ENCODE measurements around the gene ARRDC4. TPM values are rescaled to one million over a fixed set of nuclear protein-coding genes. Genes with fewer than 3 reads are reported as not detected.

The ARRDC4 gene, protein sequence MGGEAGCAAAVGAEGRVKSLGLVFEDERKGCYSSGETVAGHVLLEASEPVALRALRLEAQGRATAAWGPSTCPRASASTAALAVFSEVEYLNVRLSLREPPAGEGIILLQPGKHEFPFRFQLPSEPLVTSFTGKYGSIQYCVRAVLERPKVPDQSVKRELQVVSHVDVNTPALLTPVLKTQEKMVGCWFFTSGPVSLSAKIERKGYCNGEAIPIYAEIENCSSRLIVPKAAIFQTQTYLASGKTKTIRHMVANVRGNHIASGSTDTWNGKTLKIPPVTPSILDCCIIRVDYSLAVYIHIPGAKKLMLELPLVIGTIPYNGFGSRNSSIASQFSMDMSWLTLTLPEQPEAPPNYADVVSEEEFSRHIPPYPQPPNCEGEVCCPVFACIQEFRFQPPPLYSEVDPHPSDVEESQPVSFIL
- 10.4 TPM for total RNA-seq

GRCh38 chr15:97960364-97961066 is at the start of gene ARRDC4:
TSS of gene ARRDC4 (plus strand) at chr15:97960703. CDS start at chr15:97960862, 159 bp downstream.
- no peaks in the 10 kb centered on the region for H3K9me3 ChIP-seq (ENCODE audit: control insufficient read depth in 3 of 3, low read length in 3 of 3)
- peak within 1 kb of the TSS; percentile 89 for H3K27ac ChIP-seq (ENCODE audit: low read depth, low read length)
- H3K4me1 ChIP-seq (ENCODE audit: control insufficient read depth in 3 of 3, insufficient read depth in 3 of 3, low read length in 3 of 3) = peaks cover 16 to 25% (median 23%) of the 10 kb centered on the region in 3 donors
- no peaks in the 10 kb centered on the region for H3K27me3 ChIP-seq (ENCODE audit: control insufficient read depth in 3 of 3, insufficient read depth in 3 of 3, low read length in 3 of 3)
- H3K36me3 ChIP-seq (ENCODE audit: control insufficient read depth in 3 of 3, insufficient read depth in 3 of 3, low read length in 3 of 3) = peaks cover 0 to 1% (median under 1%) of the 10 kb centered on the region in 3 donors
- peak within 1 kb of the TSS; percentile 80 to 92 (median 90) for H3K9ac ChIP-seq (ENCODE audit: low read depth in 1 of 3, low read length in 3 of 3)
- H3K4me3 ChIP-seq (ENCODE audit: low read length in 3 of 3) = peak within 1 kb of the TSS; percentile 79 to 85 (median 82)

- Histone ChIP-seq H3K4me1 (ENCODE audit: control insufficient read depth in 3 of 3, insufficient read depth in 3 of 3, low read length in 3 of 3) (no peaks in the 10 kb centered on the region), H3K9ac (ENCODE audit: low read depth in 1 of 3, low read length in 3 of 3) (no peak overlapping the region), H3K27ac (ENCODE audit: low read depth, low read length) (no peak overlapping the region), H3K27me3 (ENCODE audit: control insufficient read depth in 3 of 3, insufficient read depth in 3 of 3, low read length in 3 of 3) (peaks cover 4 to 8% (median 6%) of the 10 kb centered on the region in 3 donors), H3K4me3 (ENCODE audit: low read length in 3 of 3) (no peak overlapping the region), H3K36me3 (ENCODE audit: control insufficient read depth in 3 of 3, insufficient read depth in 3 of 3, low read length in 3 of 3) (no peaks in the 10 kb centered on the region), H3K9me3 (ENCODE audit: control insufficient read depth in 3 of 3, low read length in 3 of 3) (no peaks in the 10 kb centered on the region)
Observed at GRCh38 chr15:97914711-97915110, 45.8 kb upstream of the ARRDC4 start.

DNA sequence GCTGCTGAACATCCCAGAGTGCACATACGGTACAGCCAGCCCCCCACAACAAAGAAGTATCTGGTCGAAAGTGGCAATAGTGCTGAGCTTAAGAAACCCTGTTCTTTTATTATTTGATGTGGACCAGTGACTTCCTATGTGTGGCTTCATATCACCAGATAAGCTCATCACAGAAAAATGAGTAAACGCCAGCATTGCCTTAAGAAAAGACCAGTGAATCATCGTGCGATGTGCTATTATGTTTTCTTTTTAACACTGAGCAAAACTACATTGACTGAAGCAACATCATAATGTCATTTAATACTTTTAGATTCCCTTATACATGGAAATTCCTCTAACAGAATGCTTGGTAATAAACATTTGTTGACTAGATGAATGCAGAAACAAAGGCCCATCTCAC is 45.2 kb upstream of the ARRDC4 start:
- no peak overlapping the region for H3K9ac ChIP-seq (ENCODE audit: low read depth in 1 of 3, low read length in 3 of 3)
- H3K27ac ChIP-seq (ENCODE audit: low read depth, low read length) = no peak overlapping the region
- no peak overlapping the region for H3K4me3 ChIP-seq (ENCODE audit: low read length in 3 of 3)
- H3K27me3 ChIP-seq (ENCODE audit: control insufficient read depth in 3 of 3, insufficient read depth in 3 of 3, low read length in 3 of 3) = peaks cover 4 to 8% (median 6%) of the 10 kb centered on the region in 3 donors
- no peaks in the 10 kb centered on the region for H3K36me3 ChIP-seq (ENCODE audit: control insufficient read depth in 3 of 3, insufficient read depth in 3 of 3, low read length in 3 of 3)
- no peaks in the 10 kb centered on the region for H3K9me3 ChIP-seq (ENCODE audit: control insufficient read depth in 3 of 3, low read length in 3 of 3)
- no peaks in the 10 kb centered on the region for H3K4me1 ChIP-seq (ENCODE audit: control insufficient read depth in 3 of 3, insufficient read depth in 3 of 3, low read length in 3 of 3)

DNA sequence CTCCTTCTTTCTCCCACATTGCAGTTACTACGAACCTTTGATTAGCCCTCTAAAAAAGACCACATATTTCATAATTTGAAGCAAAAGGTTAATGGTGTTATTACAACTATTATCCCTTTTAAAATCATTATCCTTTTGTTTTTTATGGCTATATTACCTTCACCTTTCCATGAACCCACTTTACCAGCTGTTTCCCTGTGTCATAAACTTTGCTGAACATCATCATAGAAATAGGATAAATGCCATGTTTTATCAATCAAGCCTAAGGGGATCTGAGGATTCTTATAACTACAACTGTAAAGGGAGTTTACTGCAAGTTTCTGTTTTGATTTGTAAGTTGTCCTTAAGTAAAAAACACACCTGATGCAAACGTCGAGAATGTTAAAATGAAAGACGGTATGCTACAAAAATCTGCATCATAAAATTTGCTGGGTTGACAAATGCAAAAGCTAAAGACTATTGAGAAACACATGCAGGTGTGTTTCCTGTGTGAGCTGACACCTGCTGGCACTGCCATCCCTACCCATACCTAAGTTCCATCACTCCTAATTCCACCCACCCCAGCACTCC is 39.1 kb upstream of the ARRDC4 start:
- Histone ChIP-seq H3K4me3 (ENCODE audit: low read length in 3 of 3) (no peak overlapping the region), H3K9ac (ENCODE audit: low read depth in 1 of 3, low read length in 3 of 3) (no peak overlapping the region), H3K36me3 (ENCODE audit: control insufficient read depth in 3 of 3, insufficient read depth in 3 of 3, low read length in 3 of 3) (no peaks in the 10 kb centered on the region), H3K4me1 (ENCODE audit: control insufficient read depth in 3 of 3, insufficient read depth in 3 of 3, low read length in 3 of 3) (no peaks in the 10 kb centered on the region), H3K27ac (ENCODE audit: low read depth, low read length) (no peak overlapping the region), H3K9me3 (ENCODE audit: control insufficient read depth in 3 of 3, low read length in 3 of 3) (peaks cover 0 to 5% (median 2%) of the 10 kb centered on the region in 3 donors), H3K27me3 (ENCODE audit: control insufficient read depth in 3 of 3, insufficient read depth in 3 of 3, low read length in 3 of 3) (peaks cover 0 to 6% (median 4%) of the 10 kb centered on the region in 3 donors)

GRCh38 chr15:97929456-97930229 is 30.9 kb upstream of the ARRDC4 start:
- H3K9me3 ChIP-seq (ENCODE audit: control insufficient read depth in 3 of 3, low read length in 3 of 3) = peaks cover 0 to 5% (median 0%) of the 10 kb centered on the region in 3 donors
- no peaks in the 10 kb centered on the region for H3K36me3 ChIP-seq (ENCODE audit: control insufficient read depth in 3 of 3, insufficient read depth in 3 of 3, low read length in 3 of 3)
- no peak overlapping the region for H3K27ac ChIP-seq (ENCODE audit: low read depth, low read length)
- no peaks in the 10 kb centered on the region for H3K27me3 ChIP-seq (ENCODE audit: control insufficient read depth in 3 of 3, insufficient read depth in 3 of 3, low read length in 3 of 3)
- no peak overlapping the region for H3K9ac ChIP-seq (ENCODE audit: low read depth in 1 of 3, low read length in 3 of 3)
- H3K4me3 ChIP-seq (ENCODE audit: low read length in 3 of 3) = no peak overlapping the region
- no peaks in the 10 kb centered on the region for H3K4me1 ChIP-seq (ENCODE audit: control insufficient read depth in 3 of 3, insufficient read depth in 3 of 3, low read length in 3 of 3)

GRCh38 chr15:97930230-97930629 is 30.3 kb upstream of the ARRDC4 start:
- Histone ChIP-seq H3K4me1 (ENCODE audit: control insufficient read depth in 3 of 3, insufficient read depth in 3 of 3, low read length in 3 of 3) (no peaks in the 10 kb centered on the region), H3K9me3 (ENCODE audit: control insufficient read depth in 3 of 3, low read length in 3 of 3) (peaks cover 0 to 4% (median 0%) of the 10 kb centered on the region in 3 donors), H3K9ac (ENCODE audit: low read depth in 1 of 3, low read length in 3 of 3) (no peak overlapping the region), H3K36me3 (ENCODE audit: control insufficient read depth in 3 of 3, insufficient read depth in 3 of 3, low read length in 3 of 3) (no peaks in the 10 kb centered on the region), H3K4me3 (ENCODE audit: low read length in 3 of 3) (no peak overlapping the region), H3K27me3 (ENCODE audit: control insufficient read depth in 3 of 3, insufficient read depth in 3 of 3, low read length in 3 of 3) (no peaks in the 10 kb centered on the region), H3K27ac (ENCODE audit: low read depth, low read length) (no peak overlapping the region)

- no peak overlapping the region for H3K4me3 ChIP-seq (ENCODE audit: low read length in 3 of 3)
- H3K36me3 ChIP-seq (ENCODE audit: control insufficient read depth in 3 of 3, insufficient read depth in 3 of 3, low read length in 3 of 3) = no peaks in the 10 kb centered on the region
- no peak overlapping the region for H3K27ac ChIP-seq (ENCODE audit: low read depth, low read length)
- no peaks in the 10 kb centered on the region for H3K4me1 ChIP-seq (ENCODE audit: control insufficient read depth in 3 of 3, insufficient read depth in 3 of 3, low read length in 3 of 3)
- H3K9me3 ChIP-seq (ENCODE audit: control insufficient read depth in 3 of 3, low read length in 3 of 3) = peaks cover 0 to 5% (median 0%) of the 10 kb centered on the region in 3 donors
- no peaks in the 10 kb centered on the region for H3K27me3 ChIP-seq (ENCODE audit: control insufficient read depth in 3 of 3, insufficient read depth in 3 of 3, low read length in 3 of 3)
- H3K9ac ChIP-seq (ENCODE audit: low read depth in 1 of 3, low read length in 3 of 3) = no peak overlapping the region
Observed at GRCh38 chr15:97931314-97931713, 29.2 kb upstream of the ARRDC4 start.

DNA sequence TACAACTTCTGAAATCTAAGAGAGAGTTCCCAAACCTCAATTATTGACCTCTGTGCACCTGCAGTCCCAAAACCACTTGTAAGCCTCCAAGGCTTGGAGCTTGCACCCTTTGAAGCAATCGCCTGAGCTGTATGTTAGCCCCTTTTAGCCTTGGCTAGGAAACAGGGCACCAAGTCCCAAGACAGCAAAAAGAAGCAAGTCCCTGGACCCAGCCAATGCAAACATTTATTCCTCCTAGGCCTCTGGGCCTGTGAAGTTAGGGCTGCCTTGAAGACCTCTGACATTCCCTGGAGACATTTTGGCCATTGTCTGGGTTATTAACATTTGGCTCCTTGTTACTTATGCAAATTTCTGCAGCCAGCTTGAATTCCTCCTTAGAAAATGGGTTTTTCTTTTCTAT is 26.9 kb upstream of the ARRDC4 start:
- H3K9ac ChIP-seq (ENCODE audit: low read depth in 1 of 3, low read length in 3 of 3) = no peak overlapping the region
- no peaks in the 10 kb centered on the region for H3K27me3 ChIP-seq (ENCODE audit: control insufficient read depth in 3 of 3, insufficient read depth in 3 of 3, low read length in 3 of 3)
- H3K27ac ChIP-seq (ENCODE audit: low read depth, low read length) = no peak overlapping the region
- peaks cover 0 to 5% (median 0%) of the 10 kb centered on the region in 3 donors for H3K9me3 ChIP-seq (ENCODE audit: control insufficient read depth in 3 of 3, low read length in 3 of 3)
- no peaks in the 10 kb centered on the region for H3K4me1 ChIP-seq (ENCODE audit: control insufficient read depth in 3 of 3, insufficient read depth in 3 of 3, low read length in 3 of 3)
- no peaks in the 10 kb centered on the region for H3K36me3 ChIP-seq (ENCODE audit: control insufficient read depth in 3 of 3, insufficient read depth in 3 of 3, low read length in 3 of 3)
- no peak overlapping the region for H3K4me3 ChIP-seq (ENCODE audit: low read length in 3 of 3)

GRCh38 chr15:97940993-97941392 is 19.5 kb upstream of the ARRDC4 start:
- H3K4me3 ChIP-seq (ENCODE audit: low read length in 3 of 3) = no peak overlapping the region
- H3K9ac ChIP-seq (ENCODE audit: low read depth in 1 of 3, low read length in 3 of 3) = no peak overlapping the region
- H3K27me3 ChIP-seq (ENCODE audit: control insufficient read depth in 3 of 3, insufficient read depth in 3 of 3, low read length in 3 of 3) = no peaks in the 10 kb centered on the region
- H3K9me3 ChIP-seq (ENCODE audit: control insufficient read depth in 3 of 3, low read length in 3 of 3) = peaks cover 0 to 3% (median 0%) of the 10 kb centered on the region in 3 donors
- H3K36me3 ChIP-seq (ENCODE audit: control insufficient read depth in 3 of 3, insufficient read depth in 3 of 3, low read length in 3 of 3) = no peaks in the 10 kb centered on the region
- no peak overlapping the region for H3K27ac ChIP-seq (ENCODE audit: low read depth, low read length)
- no peaks in the 10 kb centered on the region for H3K4me1 ChIP-seq (ENCODE audit: control insufficient read depth in 3 of 3, insufficient read depth in 3 of 3, low read length in 3 of 3)

Data from skeletal muscle tissue (tissue), 4 donors.